Measurements from ENCODE around the gene LCMT1. TPM values are rescaled to one million over a fixed set of nuclear protein-coding genes. Genes with fewer than 3 reads are reported as not detected.
A peak's percentile ranks its signal among the peaks of the same experiment; 100 is the strongest.

LCMT1 gene
- total RNA-seq, 1 experiment from 2014 or later: 44.2 TPM

DNA sequence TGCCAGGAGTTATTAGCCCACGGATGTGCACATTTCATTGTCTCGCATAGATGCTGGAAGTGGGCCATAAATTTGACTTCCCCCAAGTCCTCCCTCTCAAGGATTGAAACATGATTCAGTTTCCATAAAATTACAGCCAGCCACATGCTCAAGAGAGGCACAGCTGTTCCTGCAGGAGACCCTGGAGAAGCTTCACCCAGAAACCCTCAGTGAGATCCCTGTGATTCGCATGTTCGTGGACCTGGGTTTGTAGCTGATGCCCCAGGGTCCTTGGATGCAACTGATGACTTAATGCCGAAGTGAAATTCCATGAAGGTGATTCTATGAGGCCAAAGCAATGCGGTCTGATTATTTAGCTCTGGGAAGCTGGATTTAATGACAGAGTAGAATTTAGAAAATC lies 80.6 kb downstream of the LCMT1 start:
- TF ChIP-seq SIN3A (IDR thresholded peaks at IDR 0.05; ENCODE audit: borderline replicate concordance, insufficient read depth, low read depth, low read length): no peak
- TF ChIP-seq TCF7L2 (IDR thresholded peaks at IDR 0.05; ENCODE audit: low read depth, low read length): no peak
- no peak for TF ChIP-seq CTCF (IDR thresholded peaks at IDR 0.05)
- no peak for TF ChIP-seq REST (IDR thresholded peaks at IDR 0.05; ENCODE audit: insufficient read depth in 1 of 2, low read depth in 2 of 2, low read length in 1 of 2)
- TF ChIP-seq POLR2AphosphoS5 (IDR thresholded peaks at IDR 0.05; ENCODE audit: low read depth, low read length): no peak
- no peaks in the 10 kb centered on the region for H3K9me3 ChIP-seq (ENCODE audit: control insufficient read depth, insufficient read depth, low read depth, low read length)
- H3K4me1 ChIP-seq (ENCODE audit: control insufficient read depth, insufficient read depth, low read length): peaks cover 7% of the 10 kb centered on the region; the same call in 1 of the 2 replicates
- H3K4me3 ChIP-seq (ENCODE audit: low read depth in 2 of 2, low read length in 2 of 2): peak overlapping the region; percentile 7 to 41; a peak in 3 of 4 replicates
- BruUV-seq (replicated peaks): no TSS peak
- ATAC-seq: peak; percentile 87
- intact Hi-C loops (cut with micrococcal nuclease; ENCODE audit: unreplicated experiment) (no loop called here), in situ Hi-C loops (cut with HindIII; ENCODE audit: low pct_unique_long_range_greater_than_20kb, low sequenced_read_pairs) (no loop called here)
- no peaks in the 10 kb centered on the region for H3K36me3 ChIP-seq (ENCODE audit: control insufficient read depth, insufficient read depth, low read length)
- CTCF ChIA-PET: no interaction called here
- peak; percentile 28 for DNase-seq (ENCODE audit: low read depth, low spot score)
- POLR2A ChIA-PET: interaction anchor here (0.8 kb wide), 1 partner anchor 338 kb away, joined by 3 read pairs; no protein-coding TSS in a partner anchor
- H3K27ac ChIP-seq (ENCODE audit: low read length): peak overlapping the region; percentile 17; the same call in 1 of the 2 replicates
- no peaks in the 10 kb centered on the region for H3K27me3 ChIP-seq (ENCODE audit: control insufficient read depth, insufficient read depth, low read length)

DNA sequence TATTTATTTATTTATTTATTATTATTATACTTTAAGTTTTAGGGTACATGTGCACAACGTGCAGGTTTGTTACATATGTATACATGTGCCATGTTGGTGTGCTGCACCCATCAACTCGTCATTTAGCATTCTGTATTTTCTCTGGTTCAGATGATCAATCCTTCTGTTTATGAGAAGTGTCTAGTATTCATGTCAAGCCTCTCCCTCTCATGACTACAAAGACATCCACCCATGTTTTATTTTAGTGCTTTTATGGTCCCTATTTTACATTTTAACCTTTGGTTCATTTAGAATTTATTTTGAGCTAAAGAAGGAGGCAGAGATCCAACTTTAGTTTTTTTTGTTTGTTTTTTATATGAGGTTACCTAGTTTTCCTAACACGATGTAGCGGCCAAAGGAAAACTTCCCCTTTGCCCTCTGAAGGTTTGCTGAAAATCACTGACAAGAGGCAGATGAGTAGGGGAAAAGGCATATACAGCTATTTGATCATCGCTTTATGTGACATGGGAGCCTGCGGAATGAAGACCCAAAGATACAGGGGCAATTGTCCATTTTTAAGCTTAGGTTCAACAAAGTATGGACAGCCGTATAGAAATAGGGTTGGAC lies 82.8 kb downstream of the LCMT1 start:
- no TSS peak for BruUV-seq (replicated peaks)
- CTCF ChIA-PET: interaction anchor here (0.8 kb wide), 1 partner anchor 85 kb away, joined by 4 read pairs; no protein-coding TSS in a partner anchor
- ATAC-seq: no peak

More for the DNA sequence above, 82.8 kb downstream of the LCMT1 start:
- H3K4me1 ChIP-seq (ENCODE audit: control insufficient read depth, insufficient read depth, low read length): peaks cover 7% of the 10 kb centered on the region; the same call in 1 of the 2 replicates
- H3K27me3 ChIP-seq (ENCODE audit: control insufficient read depth, insufficient read depth, low read length): no peaks in the 10 kb centered on the region
- H3K27ac ChIP-seq (ENCODE audit: low read length): no peak overlapping the region
- no peaks in the 10 kb centered on the region for H3K9me3 ChIP-seq (ENCODE audit: control insufficient read depth, insufficient read depth, low read depth, low read length)
- no peak overlapping the region for H3K4me3 ChIP-seq (ENCODE audit: low read depth in 2 of 2, low read length in 2 of 2)
- H3K36me3 ChIP-seq (ENCODE audit: control insufficient read depth, insufficient read depth, low read length): no peaks in the 10 kb centered on the region
- DNase-seq (ENCODE audit: low read depth, low spot score): no peak
- intact Hi-C loops (cut with micrococcal nuclease; ENCODE audit: unreplicated experiment) (no loop called here), in situ Hi-C loops (cut with HindIII; ENCODE audit: low pct_unique_long_range_greater_than_20kb, low sequenced_read_pairs) (no loop called here)
- POLR2A ChIA-PET: no interaction called here
- TF ChIP-seq CTCF (IDR thresholded peaks at IDR 0.05): no peak
- TF ChIP-seq REST (IDR thresholded peaks at IDR 0.05; ENCODE audit: insufficient read depth in 1 of 2, low read depth in 2 of 2, low read length in 1 of 2): no peak
- no peak for TF ChIP-seq POLR2AphosphoS5 (IDR thresholded peaks at IDR 0.05; ENCODE audit: low read depth, low read length)
- no peak for TF ChIP-seq TCF7L2 (IDR thresholded peaks at IDR 0.05; ENCODE audit: low read depth, low read length)
- no peak for TF ChIP-seq SIN3A (IDR thresholded peaks at IDR 0.05; ENCODE audit: borderline replicate concordance, insufficient read depth, low read depth, low read length)
